Prostate gland (tissue), 2 donors: ENCODE results near the gene SERPINB12. TPM values are rescaled to one million over a fixed set of nuclear protein-coding genes. Genes with fewer than 3 reads are reported as not detected.

Source experiments
- DNase-seq: peaks from one replicate; pipeline ENCODE4 v3.0.0-alpha.2; 2019; ENCODE audit warnings: low spot score
- H3K27ac ChIP-seq, 2 donors: fragments of 200-600 bp; sonication (generic); 2 replicates each; pipeline ENCODE4 v1.5.1; 2017 to 2019
- H3K27me3 ChIP-seq: fragments of 200-600 bp; sonication (generic); replicated peaks from 2 replicates; pipeline ENCODE4 v1.5.1; 2019; ENCODE audit not compliant: insufficient read depth
- H3K36me3 ChIP-seq, 2 donors: fragments of 200-600 bp; sonication (generic); 1 replicate in 1 of 2; 2 replicates in 1 of 2; pipeline versions ENCODE4 v1.5.1 to v1.8.1; 2017 to 2019
- H3K4me1 ChIP-seq: fragments of 200-600 bp; sonication (generic); replicated peaks from 2 replicates; pipeline ENCODE4 v1.5.1; 2019
- H3K4me3 ChIP-seq, 2 donors: fragments of 200-600 bp; sonication (generic); 2 replicates each; pipeline ENCODE4 v1.5.1; 2017 to 2019
- H3K9me3 ChIP-seq: fragments of 200-600 bp; sonication (generic); 2 replicates; pipeline ENCODE4 v1.5.1; 2017
- CTCF ChIP-seq, 4 experiments: fragments of 200-600 bp in 2 of 4; fragments of 450-650 bp in 2 of 4; sonication (generic) in 2 of 4; IDR thresholded peaks; 1 replicate in 3 of 4; 2 replicates in 1 of 4; pipeline ENCODE4 v1.5.1; 2016 to 2019; ENCODE audit warnings: antibody characterized with exemption in 4 of 4, mild to moderate bottlenecking in 2 of 4, moderate library complexity in 2 of 4
- POLR2A ChIP-seq: fragments of 450-650 bp; IDR thresholded peaks from one replicate; pipeline ENCODE4 v1.6.1; 2016; ENCODE audit warnings: antibody characterized with exemption, mild to moderate bottlenecking
- POLR2AphosphoS5 ChIP-seq: sonication (generic); formaldehyde crosslinking; IDR thresholded peaks from one replicate; pipeline ENCODE4 v1.6.1; 2017; ENCODE audit warnings: antibody characterized with exemption
- WGBS: methylation state at CpG from one replicate; pipeline ENCODE4 v1.1.5; 2018; 5-methylcytosine and 5-hydroxymethylcytosine counted together
- intact Hi-C: fragments of 100-400 bp; cut with DNase I; formaldehyde crosslinking; loops from one replicate; pipeline ENCODE4 v1.14.2; 2022
- total RNA-seq, 2 donors: library from RNA; depleted of rRNA; stranded (reverse); fragments of >200 nt; gene quantifications; one replicate each; pipeline ENCODE4 v1.1.0, GENCODE V29; 2016

The SERPINB12 gene
- total RNA-seq, 2 donors from 2014 or later: not detected

GRCh38 chr18:63617049-63617914 lies 75.1 kb downstream of the SERPINB12 start:
- H3K36me3 ChIP-seq: no peaks in the 10 kb centered on the region
- H3K4me3 ChIP-seq: no peak overlapping the region
- TF ChIP-seq CTCF (IDR thresholded peaks at IDR 0.05): no peak
- no peak for TF ChIP-seq POLR2A
- TF ChIP-seq POLR2AphosphoS5: no peak
- H3K27ac ChIP-seq: no peak overlapping the region
- H3K9me3 ChIP-seq: no peaks in the 10 kb centered on the region
- 14% methylated on average over 3 of the region's 3 CpGs for WGBS
- DNase-seq: no peak
- intact Hi-C loops: no loop called here
- no peaks in the 10 kb centered on the region for H3K27me3 ChIP-seq
- no peaks in the 10 kb centered on the region for H3K4me1 ChIP-seq

GRCh38 chr18:63617915-63618234 lies 75.7 kb downstream of the SERPINB12 start:
- H3K27me3 ChIP-seq: no peaks in the 10 kb centered on the region
- WGBS: 80% methylated on average over 2 of the region's 2 CpGs
- no peaks in the 10 kb centered on the region for H3K4me1 ChIP-seq
- TF ChIP-seq POLR2A (no peak), POLR2AphosphoS5 (no peak), CTCF (IDR thresholded peaks at IDR 0.05) (no peak)
- H3K36me3 ChIP-seq: no peaks in the 10 kb centered on the region
- intact Hi-C loops: no loop called here
- no peak overlapping the region for H3K27ac ChIP-seq
- H3K4me3 ChIP-seq: no peak overlapping the region
- DNase-seq: no peak
- H3K9me3 ChIP-seq: no peaks in the 10 kb centered on the region

Other genes with a start within 250 kb of the SERPINB12 start
- 10 to 100 TPM; 14.8 to 38.4 TPM for gene BCL2, start 222.6 kb upstream of the SERPINB12 start, total RNA-seq
- 10 to 100 TPM; 46.1 to 52.3 TPM for gene KDSR, start 175.2 kb upstream of the SERPINB12 start, total RNA-seq
- 10 to 100 TPM; 28.3 to 31.7 TPM for gene VPS4B, start 119.9 kb upstream of the SERPINB12 start, total RNA-seq
- 10 to 100 TPM in 1 of 2 donors, 1 to 10 TPM in 1; 7.3 to 17.3 TPM for gene SERPINB5, start 65.4 kb upstream of the SERPINB12 start, total RNA-seq
- gene SERPINB13, start 45.0 kb downstream of the SERPINB12 start, total RNA-seq: under 1 TPM in 1 of 2 donors, not detected in 1; 0.57 TPM
- gene SERPINB4, start 101.9 kb downstream of the SERPINB12 start, total RNA-seq: 1 to 10 TPM in 1 of 2 donors, under 1 TPM in 1; 0.51 to 1.1 TPM
- 1 to 10 TPM; 8.5 to 8.8 TPM for gene SERPINB3, start 119.5 kb downstream of the SERPINB12 start, total RNA-seq
- gene SERPINB11, start 160.6 kb downstream of the SERPINB12 start, total RNA-seq: 10 to 100 TPM; 10.3 to 37.8 TPM
- gene SERPINB7, start 233.0 kb downstream of the SERPINB12 start, total RNA-seq: under 1 TPM in 1 of 2 donors, not detected in 1; 0.97 TPM